Kidney tubule cell (primary cell): ENCODE measurements around the gene PIK3R5.
"Not testable (repeated sequence)": the region's sequence is repeated elsewhere in the genome, so short reads cannot be mapped to it uniquely, and the experiment has no call there.

Source experiments
- DNase-seq: peaks from one replicate; pipeline ENCODE4 v3.0.0-alpha.2; 2018; ENCODE audit warnings: low spot score

Gene PIK3R5

DNA sequence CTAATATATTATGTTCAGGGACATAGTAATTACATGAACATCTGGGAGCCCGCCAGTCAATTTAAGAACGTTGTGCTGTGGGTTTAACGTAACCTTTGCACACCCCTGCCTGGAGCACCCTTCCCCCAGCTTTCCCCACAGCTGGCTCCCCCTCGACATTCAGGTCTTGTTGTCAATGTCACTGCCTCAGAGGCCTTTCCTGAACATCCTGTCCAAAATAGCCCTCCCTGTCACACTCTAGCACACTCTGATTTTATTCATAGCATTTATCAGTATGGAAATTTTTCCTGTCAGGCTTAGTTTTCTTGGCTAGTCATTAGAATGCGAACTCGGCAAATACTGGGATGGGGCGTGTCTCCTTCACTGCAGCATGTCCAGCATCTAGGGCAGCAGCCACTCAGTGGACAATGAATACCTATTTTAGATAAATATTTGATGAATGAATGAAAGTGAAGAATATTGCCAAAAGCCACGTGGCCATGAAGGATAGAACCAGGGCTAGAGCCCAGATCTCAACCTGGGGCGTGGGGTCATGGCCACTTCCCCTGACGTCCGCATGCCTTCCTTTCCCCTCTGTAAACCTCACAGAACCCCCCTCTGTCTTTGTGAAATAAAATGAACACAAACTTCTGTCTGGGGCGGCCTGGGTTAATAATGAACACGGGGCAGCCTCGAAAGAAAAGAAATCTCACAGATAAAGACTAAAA lies 108.5 kb downstream of the PIK3R5 start:
- no peak for DNase-seq

DNA sequence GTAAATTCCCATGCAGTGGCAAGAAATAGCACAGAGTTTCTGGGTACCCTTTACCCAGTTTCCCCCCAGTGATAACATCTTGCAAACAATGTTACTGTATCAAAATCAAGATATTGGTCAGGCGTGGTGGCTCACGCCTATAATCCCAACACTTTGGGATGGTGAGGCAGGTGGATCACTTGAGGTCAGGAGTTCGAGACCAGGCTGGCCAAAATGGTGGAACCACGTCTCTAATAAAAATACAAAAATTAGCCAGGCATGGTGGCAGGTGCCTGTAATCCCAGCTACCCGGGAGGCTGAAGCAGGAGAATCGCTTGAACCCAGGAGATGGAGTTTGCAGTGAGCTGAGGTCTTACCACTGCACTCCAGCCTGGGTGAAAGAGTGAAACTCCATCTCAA lies 109.3 kb downstream of the PIK3R5 start:
- not testable (repeated sequence) for DNase-seq

DNA sequence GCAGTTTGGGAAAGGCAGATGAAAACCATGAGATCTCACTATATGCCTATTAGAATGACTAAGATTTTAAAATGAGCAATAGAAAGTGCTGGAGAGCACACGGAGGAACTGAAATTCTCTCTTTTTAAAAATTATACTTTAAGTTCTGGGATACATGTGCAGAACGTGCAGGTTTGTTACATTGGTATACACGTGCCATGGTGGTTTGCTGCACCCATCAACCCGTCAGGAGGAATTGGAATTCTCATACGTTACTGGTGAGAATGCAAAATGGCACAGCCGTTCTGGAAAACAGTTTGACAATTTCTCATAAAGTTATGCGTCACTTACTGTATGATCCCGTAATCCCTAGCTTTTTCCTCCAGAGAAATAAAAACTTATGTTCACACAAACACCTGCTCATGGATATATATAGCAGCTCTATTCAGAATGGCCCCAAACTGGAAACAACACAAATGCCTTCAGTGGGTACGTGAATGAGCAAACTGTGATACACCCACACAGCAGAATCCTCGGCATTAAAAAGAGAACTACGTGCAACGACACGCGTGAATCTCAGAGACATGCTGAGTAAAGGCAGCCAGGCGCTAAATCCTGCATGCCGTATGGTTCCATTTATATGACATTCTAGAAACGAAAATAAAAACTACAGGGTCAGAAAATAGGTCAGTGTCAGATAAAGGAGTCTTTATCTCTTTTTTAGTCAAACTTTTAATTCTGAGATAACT lies 109.9 kb downstream of the PIK3R5 start:
- DNase-seq, result no peak

DNA sequence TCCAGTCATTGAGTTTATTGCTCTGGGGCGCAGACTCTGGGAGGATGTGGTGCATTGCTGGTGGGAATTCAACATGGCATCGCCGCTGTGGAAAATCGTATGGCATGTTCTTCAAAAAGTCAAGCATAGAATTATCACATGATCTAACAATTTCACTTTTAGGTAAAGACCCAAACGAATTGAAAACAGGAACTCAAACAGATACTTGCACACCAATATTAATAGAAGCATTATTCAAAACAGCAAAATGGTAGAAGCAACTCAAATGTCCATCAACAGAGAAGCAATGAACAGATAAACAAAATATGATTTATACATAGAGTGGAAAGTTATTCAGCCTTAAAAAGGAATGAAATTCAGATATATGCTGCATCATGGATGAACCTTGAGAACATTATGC lies 113.9 kb downstream of the PIK3R5 start:
- no peak for DNase-seq

DNA sequence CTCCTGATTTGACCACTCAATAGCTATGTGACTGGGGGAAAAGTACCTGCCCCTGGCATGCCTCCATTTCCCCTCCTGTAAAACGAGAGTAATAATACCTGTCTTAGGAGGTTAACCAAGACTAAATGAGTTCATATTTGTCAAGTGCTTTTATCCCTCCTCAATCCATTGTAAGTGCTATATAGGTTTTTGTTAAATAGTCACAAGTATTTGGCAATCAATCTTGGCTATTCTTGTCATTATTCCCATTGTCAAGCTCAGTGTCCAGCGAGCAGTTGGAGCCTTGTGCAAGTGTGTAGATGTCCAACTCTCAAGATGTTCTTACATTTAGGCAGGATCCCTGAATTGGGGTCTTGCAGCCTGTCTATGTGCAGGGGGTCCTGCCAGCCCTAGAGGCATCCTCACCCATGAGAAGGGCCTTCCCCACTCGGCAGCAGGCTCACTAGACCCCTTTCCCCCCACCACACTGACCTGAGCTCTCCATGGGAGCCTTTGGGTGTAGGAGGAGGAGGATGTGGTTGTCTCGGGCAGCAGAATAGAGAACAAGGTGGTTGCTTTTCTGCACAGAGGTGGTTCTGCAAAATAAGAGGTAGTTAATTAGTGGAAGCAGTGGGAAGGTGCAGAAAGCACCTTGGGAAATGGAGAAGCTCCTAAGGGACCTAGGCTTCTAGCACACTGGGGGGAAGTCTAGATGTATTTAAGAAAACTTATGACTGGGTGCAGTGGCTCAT lies 116.0 kb downstream of the PIK3R5 start:
- no peak for DNase-seq

DNA sequence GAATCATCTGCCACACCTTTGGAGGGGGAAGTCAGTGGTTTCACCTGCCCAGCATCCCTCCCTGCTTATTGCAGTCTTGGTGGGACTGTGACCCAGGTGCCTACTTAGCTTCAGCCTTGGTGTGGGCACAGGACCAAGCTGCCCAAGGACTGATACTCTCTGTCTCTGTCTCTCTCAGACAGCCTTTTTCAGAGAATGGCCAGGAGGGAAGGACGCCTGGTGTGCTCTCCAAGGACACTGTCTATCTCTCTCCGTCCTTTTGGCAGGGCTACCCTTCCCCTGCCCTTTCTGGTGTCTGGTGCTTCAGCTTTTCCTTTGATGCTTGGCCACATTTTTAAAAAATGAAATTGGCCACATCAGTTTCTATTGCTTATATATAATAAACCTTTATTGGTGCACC lies 117.6 kb downstream of the PIK3R5 start:
- no peak for DNase-seq

DNA sequence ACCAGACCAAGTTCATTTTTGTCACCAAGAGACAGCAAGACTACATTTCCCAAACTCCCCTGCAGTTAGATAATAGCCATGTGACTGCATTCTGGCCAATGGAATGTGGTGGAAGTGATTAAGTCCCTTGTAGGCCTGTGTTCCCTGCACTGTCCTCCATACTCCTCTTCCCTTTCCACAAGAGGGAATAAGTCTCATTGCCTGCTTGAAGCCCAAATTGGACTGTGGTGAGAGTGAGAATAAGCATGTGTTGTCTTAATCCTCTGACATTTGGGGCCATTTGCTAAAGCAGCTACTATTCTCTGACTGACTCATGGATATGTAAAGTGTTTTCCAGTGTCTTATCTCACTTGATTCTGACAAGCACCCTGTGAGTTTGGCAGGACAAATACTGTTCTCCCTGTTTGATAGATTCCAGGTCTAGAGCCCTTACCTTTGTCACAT lies 118.7 kb downstream of the PIK3R5 start:
- peak; percentile 36 for DNase-seq

DNA sequence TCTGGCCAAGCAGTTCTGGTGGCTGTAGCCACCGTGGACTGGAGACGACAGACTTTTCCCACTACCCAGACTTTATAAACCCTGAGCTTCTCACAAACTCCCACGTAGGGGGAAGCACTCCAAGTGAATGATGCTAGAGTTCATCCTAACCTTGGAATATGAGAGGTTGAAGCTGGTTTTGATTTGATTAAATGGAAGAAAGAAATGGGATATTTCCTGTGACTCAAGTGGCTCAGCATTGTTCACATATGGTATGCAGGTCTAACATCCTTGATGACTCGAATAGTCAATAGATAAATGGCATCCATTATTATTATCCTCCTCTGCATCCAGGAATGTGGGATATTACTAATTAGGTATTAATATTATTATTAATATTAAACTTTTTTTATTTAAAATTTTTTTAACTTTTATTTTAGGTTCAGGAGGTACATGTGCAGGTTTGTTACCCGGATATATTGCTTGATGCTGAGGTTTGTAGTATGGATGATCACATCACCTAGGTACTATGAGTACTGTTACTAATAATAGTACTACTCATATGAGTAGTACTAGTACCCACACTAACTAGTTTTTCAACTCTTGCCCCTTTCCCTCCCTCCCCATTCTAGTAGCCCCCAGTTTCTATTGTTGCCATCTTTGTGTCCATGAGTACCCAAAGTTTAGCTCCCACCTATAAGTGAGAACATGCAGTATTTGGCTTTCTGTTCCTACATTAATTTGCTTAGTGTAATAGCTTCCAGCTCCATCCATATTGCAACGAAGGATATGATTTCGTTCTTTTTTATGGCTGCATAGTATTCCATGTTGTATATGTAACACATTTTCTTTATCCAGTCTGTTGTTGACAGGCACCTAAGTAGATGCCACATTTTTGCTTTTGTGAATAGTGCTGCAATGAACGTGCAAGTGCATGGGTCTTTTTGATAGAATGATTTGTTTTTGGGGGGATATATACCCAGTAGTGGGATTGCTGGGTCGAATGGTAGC lies 121.0 kb downstream of the PIK3R5 start:
- DNase-seq, result no peak

DNA sequence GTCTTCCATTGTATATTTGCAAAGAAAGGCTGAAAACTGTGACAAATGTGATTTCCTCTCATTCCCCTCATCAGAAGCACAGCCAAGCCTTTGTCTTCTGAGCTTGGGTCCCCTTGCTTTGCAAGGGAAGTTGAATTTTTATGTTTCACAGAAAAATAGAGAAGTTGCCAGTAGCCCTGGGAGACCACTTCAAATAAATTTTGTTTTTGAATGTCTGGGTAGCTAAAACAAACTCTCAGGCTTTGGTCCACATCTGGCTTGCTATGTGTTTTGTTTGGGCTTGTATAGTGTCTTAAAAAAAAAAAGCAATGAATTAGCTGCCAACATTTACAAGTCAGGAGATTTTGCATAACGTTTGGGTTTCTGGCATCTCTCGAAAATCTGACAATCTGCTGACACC lies 122.2 kb downstream of the PIK3R5 start:
- no peak for DNase-seq

DNA sequence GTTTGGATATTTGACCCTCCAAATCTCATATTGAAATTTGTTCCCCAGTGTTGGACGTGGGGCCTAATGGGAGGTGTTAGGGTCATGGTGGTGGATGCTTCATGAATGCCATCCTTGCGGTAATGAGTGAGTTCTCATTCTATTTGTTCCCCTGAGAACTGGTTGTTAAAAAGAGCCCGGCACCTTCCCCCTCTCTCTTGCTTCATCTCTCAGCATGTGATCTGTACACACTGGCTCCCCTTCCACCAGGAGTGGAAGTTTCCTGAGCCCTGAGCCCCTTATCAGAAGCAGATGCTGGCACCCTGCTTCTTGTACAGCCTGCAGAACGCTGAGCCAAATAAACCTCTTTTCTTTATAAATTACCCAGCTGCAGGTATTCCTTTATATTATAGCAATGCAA lies 123.7 kb downstream of the PIK3R5 start:
- no peak for DNase-seq

DNA sequence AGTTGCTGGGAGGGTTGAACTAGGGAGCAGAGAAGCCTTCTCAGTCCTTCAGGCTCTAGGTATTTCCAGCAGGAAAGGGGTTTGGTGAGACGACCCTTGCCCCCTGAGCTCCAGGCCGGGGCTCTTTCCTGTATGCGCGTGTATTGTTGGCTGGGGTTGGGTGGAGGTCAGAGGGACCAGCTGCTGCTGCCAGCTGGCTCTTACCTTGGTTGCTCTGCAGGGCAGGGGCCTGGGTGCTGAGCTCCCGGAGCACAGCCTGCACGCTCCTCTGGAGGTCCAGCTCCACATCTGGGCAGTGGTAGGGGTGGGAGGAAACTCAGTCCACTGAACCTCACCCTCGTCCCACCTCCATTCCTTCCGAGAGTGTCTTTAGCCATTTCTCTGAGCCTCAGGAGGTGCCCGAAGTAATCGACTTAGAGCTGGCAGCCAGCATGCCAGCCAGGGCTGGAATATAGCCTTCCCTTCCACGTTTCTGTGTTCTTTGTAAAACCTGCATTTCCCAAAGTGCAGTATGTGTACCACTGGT lies 126.0 kb downstream of the PIK3R5 start:
- no peak for DNase-seq

DNA sequence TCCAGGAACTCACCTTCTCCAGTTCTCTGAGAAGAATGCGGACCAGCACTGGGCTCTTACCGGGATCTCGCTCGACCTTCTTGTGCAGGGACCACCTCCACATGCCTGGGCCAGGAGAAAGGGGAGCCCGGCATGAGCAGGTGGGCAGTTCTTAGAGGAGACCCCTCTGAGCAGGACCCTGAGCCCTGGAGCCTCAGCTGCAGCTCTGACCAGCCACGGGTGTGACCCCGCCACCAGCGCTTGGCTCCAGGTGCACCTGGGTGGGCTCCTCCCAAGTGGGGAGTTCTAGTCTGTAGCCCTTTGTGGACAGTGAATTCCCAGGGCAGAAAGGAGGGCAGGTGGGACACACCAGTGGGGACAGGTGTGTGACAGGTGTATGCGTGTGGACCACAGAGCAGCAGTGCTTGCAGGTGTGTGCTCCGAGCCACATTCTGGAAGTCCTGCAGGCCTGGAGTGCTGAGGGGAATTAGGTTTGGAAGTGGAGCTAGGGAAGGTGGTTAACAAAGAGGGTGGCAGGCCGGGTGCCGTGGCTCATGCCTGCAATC lies 126.9 kb downstream of the PIK3R5 start:
- no peak for DNase-seq

DNA sequence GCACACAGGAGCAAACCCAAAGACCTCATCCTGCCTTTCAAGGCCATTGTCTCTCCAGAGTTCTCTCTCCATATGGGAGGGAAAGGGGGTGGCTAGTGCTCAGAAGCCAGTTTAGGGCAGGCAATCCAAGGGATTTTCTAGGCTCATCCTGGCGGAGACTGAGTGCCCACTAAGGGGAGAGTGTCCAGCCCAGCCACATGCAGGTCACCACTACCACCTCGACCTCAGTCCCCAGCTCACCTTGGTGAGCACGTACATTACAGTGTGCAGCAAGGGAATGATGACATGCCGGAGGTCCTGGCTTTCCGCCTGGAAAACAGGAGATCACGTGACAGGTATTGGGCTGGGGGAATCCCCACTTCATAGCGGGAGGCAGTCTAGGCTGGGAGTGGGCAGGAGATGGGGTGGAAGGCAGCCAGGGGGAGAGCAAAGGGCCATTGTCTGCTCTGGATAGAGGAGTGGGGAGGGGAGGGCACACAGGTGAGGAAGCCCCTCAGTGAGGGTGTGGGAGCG lies 127.9 kb downstream of the PIK3R5 start:
- peak; percentile 75 for DNase-seq

DNA sequence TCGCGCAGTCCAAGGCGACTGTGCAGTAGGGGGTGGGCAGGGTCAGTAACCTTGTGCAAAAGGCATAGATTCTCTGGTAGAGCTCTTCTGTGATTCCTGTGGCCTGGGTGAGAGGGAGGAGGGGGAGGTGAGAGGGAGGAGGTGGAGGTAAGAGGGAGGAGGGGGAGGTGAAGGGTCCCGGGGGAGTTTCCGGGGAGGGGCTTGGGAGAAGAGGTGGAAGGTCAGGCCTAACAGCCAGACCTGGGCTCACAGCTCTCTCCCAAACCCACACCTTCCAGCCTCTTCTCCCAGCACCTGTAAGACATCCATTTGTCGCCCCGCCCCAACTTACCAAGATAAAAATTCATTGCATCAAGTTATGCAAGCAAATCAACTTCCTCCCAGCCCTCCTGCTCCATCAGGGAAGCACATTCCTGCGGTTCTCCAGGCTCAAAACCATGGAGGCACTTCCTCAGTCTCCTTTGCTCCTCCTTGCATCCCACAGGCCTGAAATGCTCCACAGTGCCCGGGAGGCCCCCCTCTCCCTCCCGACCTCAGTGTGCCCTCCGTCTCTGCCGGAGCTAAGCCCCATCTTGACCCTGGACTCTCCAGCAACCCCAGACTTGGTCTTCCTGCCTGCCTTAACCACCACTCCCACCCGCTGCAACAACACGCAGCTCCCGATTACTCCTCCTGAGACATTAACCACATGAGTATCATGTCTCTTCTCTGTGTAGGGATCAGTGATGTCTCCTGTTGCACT lies 128.5 kb downstream of the PIK3R5 start:
- DNase-seq, result peak; percentile 59

DNA sequence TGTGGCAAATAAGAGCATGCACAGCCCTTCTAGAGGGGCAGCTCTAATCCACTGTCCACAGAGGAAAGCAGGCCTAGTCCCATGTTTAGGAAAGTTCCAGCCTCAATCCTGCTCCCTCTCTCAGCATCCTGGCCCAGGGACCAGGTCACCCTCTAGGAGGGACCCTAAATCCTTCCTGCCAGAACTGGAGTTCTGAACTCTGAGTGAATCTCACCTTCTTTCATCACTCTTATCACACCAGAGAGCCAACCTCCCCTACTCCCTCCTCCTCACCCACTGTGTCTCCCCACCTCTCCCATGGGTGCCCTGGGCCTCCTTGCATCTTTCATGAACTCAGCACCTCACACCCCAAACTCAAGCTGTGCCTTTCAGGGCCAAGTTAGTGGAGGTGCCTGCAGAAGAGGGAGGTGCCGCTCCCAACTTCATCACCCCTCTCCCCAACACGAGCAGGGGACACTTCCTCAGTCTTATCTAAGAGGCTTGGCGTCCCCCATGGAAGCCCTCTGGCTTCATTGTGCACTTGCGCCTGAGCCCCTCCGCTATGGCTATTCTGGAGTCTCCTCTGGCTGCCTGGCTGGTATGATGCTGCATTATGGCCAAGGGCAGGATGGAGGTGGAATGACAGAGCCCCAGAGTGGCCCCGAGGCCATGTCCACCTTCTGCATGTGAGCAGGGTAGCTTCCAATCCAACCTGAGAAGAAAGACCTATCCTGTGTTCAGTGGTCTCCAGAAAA lies 129.7 kb downstream of the PIK3R5 start:
- no peak for DNase-seq

DNA sequence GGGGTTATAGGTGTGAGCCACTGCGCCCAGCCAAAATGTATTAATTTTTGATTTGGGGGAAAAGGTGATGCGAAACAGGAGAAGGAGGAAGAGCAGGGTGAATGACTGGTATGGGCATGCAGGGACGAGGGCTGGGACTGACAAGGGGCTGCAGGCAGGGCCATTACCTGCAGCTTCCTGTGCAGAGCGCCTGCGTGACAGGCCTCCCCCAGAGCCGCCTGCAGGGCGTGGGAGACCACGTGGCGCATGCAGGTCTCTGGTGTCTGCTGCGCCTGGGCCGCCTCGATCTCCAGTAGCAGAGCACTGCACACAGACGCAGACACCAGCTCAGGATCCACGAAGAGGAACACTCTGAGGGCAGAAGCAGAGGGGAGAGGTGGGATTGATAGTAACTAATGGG lies 130.4 kb downstream of the PIK3R5 start:
- no peak for DNase-seq

DNA sequence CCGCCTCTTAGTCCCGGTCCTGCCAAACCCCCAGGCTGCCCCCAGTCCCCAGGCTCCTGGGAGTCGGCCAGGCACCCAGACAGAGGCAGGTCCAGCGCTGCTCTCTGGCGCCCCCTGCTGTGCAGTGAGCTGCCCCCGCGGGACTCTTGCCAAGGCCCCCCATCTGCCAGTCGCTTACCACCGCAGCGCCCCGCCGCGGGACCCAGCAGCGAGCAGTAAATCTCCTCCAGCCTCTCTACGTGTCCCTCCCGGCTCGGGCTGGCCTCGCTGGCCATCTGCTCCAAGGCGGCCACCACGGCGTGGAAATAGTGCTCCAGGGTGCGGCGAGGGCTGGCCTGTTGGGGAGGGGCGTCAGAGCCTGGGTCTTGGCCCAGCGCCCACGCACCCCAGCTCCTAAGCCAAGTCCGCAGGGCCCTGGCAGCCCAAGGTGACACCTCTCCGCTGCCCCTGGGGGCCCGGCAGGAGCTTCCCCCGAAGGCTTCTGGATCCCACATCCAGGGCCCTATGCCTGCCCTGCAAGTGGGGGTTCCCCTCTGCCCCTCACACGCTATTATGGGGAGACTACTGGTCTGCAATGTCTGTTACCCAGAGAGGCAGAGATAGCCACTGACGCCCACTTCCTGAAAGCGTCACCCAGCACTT lies 132.7 kb downstream of the PIK3R5 start:
- DNase-seq, result peak; percentile 6

DNA sequence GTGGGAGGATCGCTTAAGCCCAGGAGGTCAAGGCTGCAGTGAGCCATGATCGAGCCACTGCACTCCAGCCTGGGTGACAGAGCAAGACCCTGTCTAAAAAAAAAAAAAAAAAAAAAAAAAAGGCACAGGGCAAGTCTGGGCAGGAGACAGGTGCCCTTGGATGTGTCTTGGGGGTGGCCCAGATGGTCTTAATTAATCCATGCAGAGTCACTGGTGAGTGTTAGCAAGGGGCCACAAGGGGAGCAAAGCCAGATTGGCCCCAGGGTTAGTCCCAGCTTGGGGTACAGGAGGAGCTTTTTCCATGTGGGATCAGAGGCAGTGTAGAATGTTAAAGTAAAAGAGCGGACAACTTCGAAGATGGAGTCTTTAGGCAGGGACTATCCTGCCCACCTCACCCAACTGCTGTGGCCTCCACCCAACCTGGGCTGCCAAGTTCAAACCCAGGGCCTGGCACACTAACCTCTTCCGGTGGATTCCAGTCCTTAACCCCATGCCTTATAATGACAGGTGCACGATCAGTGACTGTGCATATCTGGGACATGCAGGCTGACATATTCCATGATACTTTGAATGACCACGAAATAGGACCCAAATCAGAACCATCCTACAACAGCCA lies 134.2 kb downstream of the PIK3R5 start:
- DNase-seq, result no peak

DNA sequence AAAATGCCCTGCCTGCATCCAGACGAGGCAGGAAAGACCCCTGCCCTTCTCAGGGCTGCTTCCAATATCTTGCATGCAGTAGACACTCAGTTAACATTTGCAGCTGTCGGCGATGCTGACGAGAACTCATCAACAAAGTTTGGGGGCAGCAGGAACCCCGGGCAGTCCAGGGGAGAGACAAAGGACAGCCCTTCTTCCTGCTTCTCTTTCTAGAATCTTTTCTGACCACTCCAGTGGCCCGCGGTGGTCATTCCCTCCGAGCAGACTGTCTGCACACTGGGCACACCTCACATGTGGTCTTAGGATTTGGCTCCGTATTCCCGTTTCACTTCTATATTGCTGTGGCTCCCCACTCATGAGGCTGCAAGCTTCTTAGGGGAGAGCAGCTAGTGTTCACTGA lies 135.4 kb downstream of the PIK3R5 start:
- DNase-seq, result no peak
